Panc1 (cell line): ENCODE results near the gene FUNDC2.

Source experiments
- POLR2AphosphoS5 ChIP-seq: IDR thresholded peaks from 2 replicates; pipeline ENCODE4 v1.6.1; 2012; ENCODE audit warnings: mild to moderate bottlenecking, low read depth, low read length, moderate library complexity
- TF ChIP-seq, protein P1 (sequence below): fragments of 450-650 bp; IDR thresholded peaks from 2 replicates; pipeline ENCODE4 v1.5.1; 2017; ENCODE audit warnings: mild to moderate bottlenecking

DNA sequence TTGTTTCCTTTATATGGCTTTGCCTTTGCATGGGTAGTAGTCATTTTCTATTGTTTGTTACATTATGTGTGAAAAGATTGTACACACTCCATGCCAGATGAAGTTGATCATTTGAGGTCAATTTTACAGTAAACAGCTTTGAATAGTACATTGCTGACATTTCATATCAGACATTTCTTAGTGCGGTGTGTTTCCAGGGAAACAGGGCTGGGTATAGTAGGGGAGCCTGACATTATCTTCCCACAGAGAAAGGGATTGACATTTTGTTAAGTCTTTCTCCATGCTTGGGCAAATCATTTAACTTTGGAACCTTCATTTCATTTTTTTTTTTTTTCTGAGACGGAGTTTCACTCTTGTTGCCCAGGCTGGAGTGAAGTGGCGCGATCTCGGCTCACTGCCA lies 5.0 kb downstream of the FUNDC2 start:
- no peak for TF ChIP-seq POLR2AphosphoS5
- TF ChIP-seq, protein P1, sequence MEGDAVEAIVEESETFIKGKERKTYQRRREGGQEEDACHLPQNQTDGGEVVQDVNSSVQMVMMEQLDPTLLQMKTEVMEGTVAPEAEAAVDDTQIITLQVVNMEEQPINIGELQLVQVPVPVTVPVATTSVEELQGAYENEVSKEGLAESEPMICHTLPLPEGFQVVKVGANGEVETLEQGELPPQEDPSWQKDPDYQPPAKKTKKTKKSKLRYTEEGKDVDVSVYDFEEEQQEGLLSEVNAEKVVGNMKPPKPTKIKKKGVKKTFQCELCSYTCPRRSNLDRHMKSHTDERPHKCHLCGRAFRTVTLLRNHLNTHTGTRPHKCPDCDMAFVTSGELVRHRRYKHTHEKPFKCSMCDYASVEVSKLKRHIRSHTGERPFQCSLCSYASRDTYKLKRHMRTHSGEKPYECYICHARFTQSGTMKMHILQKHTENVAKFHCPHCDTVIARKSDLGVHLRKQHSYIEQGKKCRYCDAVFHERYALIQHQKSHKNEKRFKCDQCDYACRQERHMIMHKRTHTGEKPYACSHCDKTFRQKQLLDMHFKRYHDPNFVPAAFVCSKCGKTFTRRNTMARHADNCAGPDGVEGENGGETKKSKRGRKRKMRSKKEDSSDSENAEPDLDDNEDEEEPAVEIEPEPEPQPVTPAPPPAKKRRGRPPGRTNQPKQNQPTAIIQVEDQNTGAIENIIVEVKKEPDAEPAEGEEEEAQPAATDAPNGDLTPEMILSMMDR = no peak
